Endothelial cell (in vitro differentiated cells): ENCODE data around the gene SLC4A8. TPM values are rescaled to one million over a fixed set of nuclear protein-coding genes. Genes with fewer than 3 reads are reported as not detected.

Source experiments
- DNase-seq: peaks from one replicate; pipeline ENCODE4 v3.0.0; 2021; ENCODE audit warnings: low spot score
- H3K27ac Mint-ChIP-seq: one replicate; pipeline ENCODE4 v1.8.0; 2021; ENCODE audit warnings: mixed read lengths, inconsistent platforms; ENCODE audit not compliant: unreplicated experiment
- H3K27me3 Mint-ChIP-seq: one replicate; pipeline ENCODE4 v1.8.0; 2021; ENCODE audit warnings: mild to moderate bottlenecking, moderate library complexity, mixed read lengths, inconsistent platforms; ENCODE audit not compliant: unreplicated experiment
- H3K36me3 Mint-ChIP-seq: one replicate; pipeline ENCODE4 v1.8.0; 2021; ENCODE audit warnings: mild to moderate bottlenecking, low read depth, mixed read lengths, inconsistent platforms; ENCODE audit not compliant: unreplicated experiment
- H3K4me1 Mint-ChIP-seq: one replicate; pipeline ENCODE4 v1.8.0; 2021; ENCODE audit warnings: mild to moderate bottlenecking, mixed read lengths, inconsistent platforms; ENCODE audit not compliant: unreplicated experiment
- H3K4me3 Mint-ChIP-seq: one replicate; pipeline ENCODE4 v1.8.0; 2021; ENCODE audit warnings: mild to moderate bottlenecking, mixed read lengths, inconsistent platforms; ENCODE audit not compliant: unreplicated experiment
- H3K9me3 Mint-ChIP-seq: one replicate; pipeline ENCODE4 v1.8.0; 2021; ENCODE audit warnings: mixed read lengths, inconsistent platforms; ENCODE audit not compliant: unreplicated experiment
- CTCF ChIP-seq: fragments of 200-600 bp; sonication (generic); IDR thresholded peaks from one replicate; pipeline ENCODE4 v1.5.0; 2021; ENCODE audit warnings: antibody characterized with exemption; ENCODE audit not compliant: unreplicated experiment
- total RNA-seq: library from RNA; stranded (reverse); fragmentation: NEBNext Ultra II Directional; extraction: Animal tissue kit (Norgen Biotek cat#: 25700); gene quantifications from one replicate; pipeline ENCODE4 v1.2.1, GENCODE V29; 2021; ENCODE audit not compliant: unreplicated experiment

The SLC4A8 gene
- total RNA-seq, 1 donor from 2014 or later, result 16.7 TPM

GRCh38 chr12:51484119-51484518 is 59.5 kb downstream of the SLC4A8 start:
- no peak for DNase-seq
- H3K9me3 Mint-ChIP-seq, result no peaks in the 10 kb centered on the region

GRCh38 chr12:51488281-51488680 is 63.6 kb downstream of the SLC4A8 start:
- Mint-ChIP-seq H3K4me3 (no peak overlapping the region), H3K27me3 (no peaks in the 10 kb centered on the region), H3K36me3 (no peaks in the 10 kb centered on the region), H3K27ac (no peak overlapping the region), H3K4me1 (no peaks in the 10 kb centered on the region), H3K9me3 (no peaks in the 10 kb centered on the region)
- TF ChIP-seq CTCF, result no peak
- no peak for DNase-seq

More at GRCh38 chr12:51484119-51484518, 59.5 kb downstream of the SLC4A8 start:
- TF ChIP-seq CTCF, result no peak
- Mint-ChIP-seq H3K4me1 (peaks cover 7% of the 10 kb centered on the region), H3K4me3 (no peak overlapping the region), H3K27ac (no peak overlapping the region), H3K27me3 (no peaks in the 10 kb centered on the region), H3K36me3 (no peaks in the 10 kb centered on the region)

- H3K36me3 Mint-ChIP-seq, result no peaks in the 10 kb centered on the region
These were observed 68.7 kb downstream of the SLC4A8 start for GRCh38 chr12:51493281-51493680.

GRCh38 chr12:51496895-51497294 is 72.3 kb downstream of the SLC4A8 start:
- Mint-ChIP-seq H3K27me3 (no peaks in the 10 kb centered on the region), H3K9me3 (no peaks in the 10 kb centered on the region), H3K36me3 (no peaks in the 10 kb centered on the region), H3K4me3 (no peak overlapping the region), H3K4me1 (no peaks in the 10 kb centered on the region), H3K27ac (no peak overlapping the region)
- DNase-seq, result no peak
- no peak for TF ChIP-seq CTCF

More at GRCh38 chr12:51493281-51493680, 68.7 kb downstream of the SLC4A8 start:
- Mint-ChIP-seq H3K4me3 (no peak overlapping the region), H3K27me3 (no peaks in the 10 kb centered on the region), H3K9me3 (no peaks in the 10 kb centered on the region), H3K4me1 (no peaks in the 10 kb centered on the region), H3K27ac (no peak overlapping the region)
- no peak for DNase-seq
- TF ChIP-seq CTCF, result no peak

GRCh38 chr12:51504851-51505250 is 80.2 kb downstream of the SLC4A8 start:
- Mint-ChIP-seq H3K9me3 (no peaks in the 10 kb centered on the region), H3K27me3 (no peaks in the 10 kb centered on the region), H3K4me1 (peaks cover 7% of the 10 kb centered on the region), H3K4me3 (no peak overlapping the region), H3K27ac (no peak overlapping the region), H3K36me3 (no peaks in the 10 kb centered on the region)
- TF ChIP-seq CTCF, result no peak
- no peak for DNase-seq
